ENCODE measurements around the gene SEC11A. TPM values are rescaled to one million over a fixed set of nuclear protein-coding genes. Genes with fewer than 3 reads are reported as not detected.

Gene SEC11A
- total RNA-seq, 1 donor from 2014 or later, result 357 TPM

GRCh38 chr15:84715441-84716035 lies 401 bp downstream of the SEC11A start:
- H3K9me3 ChIP-seq (ENCODE audit: control insufficient read depth in 3 of 3, low read length in 3 of 3), result no peaks in the 10 kb centered on the region
- peak overlapping the region; percentile 89 to 94 (median 92) for H3K9ac ChIP-seq (ENCODE audit: low read depth in 1 of 3, low read length in 3 of 3)
- H3K4me3 ChIP-seq (ENCODE audit: low read length in 3 of 3), result peak overlapping the region; percentile 94 to 99 (median 96)
- H3K36me3 ChIP-seq (ENCODE audit: control insufficient read depth in 3 of 3, insufficient read depth in 3 of 3, low read length in 3 of 3), result peaks cover 0 to 5% (median 4%) of the 10 kb centered on the region in 3 donors
- H3K27ac ChIP-seq (ENCODE audit: low read depth, low read length), result peak overlapping the region; percentile 75
- H3K4me1 ChIP-seq (ENCODE audit: control insufficient read depth in 3 of 3, insufficient read depth in 3 of 3, low read length in 3 of 3), result peaks cover 6 to 25% (median 17%) of the 10 kb centered on the region in 3 donors
- no peaks in the 10 kb centered on the region for H3K27me3 ChIP-seq (ENCODE audit: control insufficient read depth in 3 of 3, insufficient read depth in 3 of 3, low read length in 3 of 3)

DNA sequence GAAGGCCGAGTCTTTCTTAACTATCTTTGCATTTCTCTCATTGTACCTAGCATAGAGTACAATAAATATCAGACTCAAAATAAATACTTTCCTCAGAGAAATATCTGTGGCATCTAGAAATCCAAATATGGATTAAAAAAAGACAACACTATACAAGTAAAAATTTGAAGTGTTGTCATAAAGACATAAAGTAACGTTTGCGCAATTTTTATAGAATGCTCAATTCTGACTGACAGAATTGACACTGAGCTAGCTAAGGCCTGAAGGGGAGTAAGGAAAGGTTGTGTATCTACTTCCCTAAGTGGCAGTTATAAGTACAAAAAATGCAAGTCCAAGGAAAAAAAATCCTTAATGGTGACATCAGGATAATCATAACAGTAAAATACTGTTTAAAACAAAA lies 1.1 kb downstream of the SEC11A start:
- Histone ChIP-seq H3K4me1 (ENCODE audit: control insufficient read depth in 3 of 3, insufficient read depth in 3 of 3, low read length in 3 of 3) (peaks cover 6 to 25% (median 17%) of the 10 kb centered on the region in 3 donors), H3K36me3 (ENCODE audit: control insufficient read depth in 3 of 3, insufficient read depth in 3 of 3, low read length in 3 of 3) (peaks cover 0 to 5% (median 4%) of the 10 kb centered on the region in 3 donors), H3K4me3 (ENCODE audit: low read length in 3 of 3) (peak overlapping the region; percentile 94 to 99 (median 96)), H3K9ac (ENCODE audit: low read depth in 1 of 3, low read length in 3 of 3) (peak overlapping the region; percentile 89 to 94 (median 92)), H3K27ac (ENCODE audit: low read depth, low read length) (peak overlapping the region; percentile 75), H3K9me3 (ENCODE audit: control insufficient read depth in 3 of 3, low read length in 3 of 3) (no peaks in the 10 kb centered on the region), H3K27me3 (ENCODE audit: control insufficient read depth in 3 of 3, insufficient read depth in 3 of 3, low read length in 3 of 3) (no peaks in the 10 kb centered on the region)

DNA sequence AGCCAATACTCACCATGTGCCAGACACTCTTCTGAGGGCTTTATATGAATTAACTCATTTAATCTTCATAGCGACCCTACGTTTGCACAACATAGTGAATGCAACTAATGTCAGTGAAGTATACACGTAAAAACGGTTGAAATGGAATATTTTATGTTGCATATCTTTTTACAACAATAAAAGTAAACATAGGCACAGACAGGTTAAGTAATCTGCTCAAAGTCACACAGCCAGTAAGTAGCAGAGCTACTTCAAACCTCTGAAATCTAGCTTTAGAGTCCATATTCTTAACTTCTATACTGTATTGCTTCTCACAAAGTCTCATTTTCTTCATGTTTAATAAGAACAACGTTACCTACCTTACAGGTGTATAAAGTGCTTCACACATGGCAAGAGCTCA lies 1.6 kb downstream of the SEC11A start:
- peak overlapping the region; percentile 2 to 92 (median 89) for H3K9ac ChIP-seq (ENCODE audit: low read depth in 1 of 3, low read length in 3 of 3)

GRCh38 chr15:84703808-84704207 lies 12.1 kb downstream of the SEC11A start:
- H3K4me1 ChIP-seq (ENCODE audit: control insufficient read depth in 3 of 3, insufficient read depth in 3 of 3, low read length in 3 of 3), result peaks cover 9 to 16% (median 14%) of the 10 kb centered on the region in 3 donors
- H3K9me3 ChIP-seq (ENCODE audit: control insufficient read depth in 3 of 3, low read length in 3 of 3), result no peaks in the 10 kb centered on the region
- H3K4me3 ChIP-seq (ENCODE audit: low read length in 3 of 3), result no peak overlapping the region
- H3K27ac ChIP-seq (ENCODE audit: low read depth, low read length), result no peak overlapping the region
- H3K36me3 ChIP-seq (ENCODE audit: control insufficient read depth in 3 of 3, insufficient read depth in 3 of 3, low read length in 3 of 3), result peaks cover 0 to 3% (median 0%) of the 10 kb centered on the region in 3 donors
- H3K9ac ChIP-seq (ENCODE audit: low read depth in 1 of 3, low read length in 3 of 3), result no peak overlapping the region
- H3K27me3 ChIP-seq (ENCODE audit: control insufficient read depth in 3 of 3, insufficient read depth in 3 of 3, low read length in 3 of 3), result no peaks in the 10 kb centered on the region

More for the DNA sequence above, 1.6 kb downstream of the SEC11A start:
- Histone ChIP-seq H3K4me3 (ENCODE audit: low read length in 3 of 3) (peak overlapping the region in 1 of 3 donors; percentile 99), H3K36me3 (ENCODE audit: control insufficient read depth in 3 of 3, insufficient read depth in 3 of 3, low read length in 3 of 3) (peaks cover 0 to 5% (median 4%) of the 10 kb centered on the region in 3 donors), H3K27me3 (ENCODE audit: control insufficient read depth in 3 of 3, insufficient read depth in 3 of 3, low read length in 3 of 3) (no peaks in the 10 kb centered on the region), H3K4me1 (ENCODE audit: control insufficient read depth in 3 of 3, insufficient read depth in 3 of 3, low read length in 3 of 3) (peaks cover 6 to 25% (median 17%) of the 10 kb centered on the region in 3 donors), H3K9me3 (ENCODE audit: control insufficient read depth in 3 of 3, low read length in 3 of 3) (no peaks in the 10 kb centered on the region), H3K27ac (ENCODE audit: low read depth, low read length) (no peak overlapping the region)

DNA sequence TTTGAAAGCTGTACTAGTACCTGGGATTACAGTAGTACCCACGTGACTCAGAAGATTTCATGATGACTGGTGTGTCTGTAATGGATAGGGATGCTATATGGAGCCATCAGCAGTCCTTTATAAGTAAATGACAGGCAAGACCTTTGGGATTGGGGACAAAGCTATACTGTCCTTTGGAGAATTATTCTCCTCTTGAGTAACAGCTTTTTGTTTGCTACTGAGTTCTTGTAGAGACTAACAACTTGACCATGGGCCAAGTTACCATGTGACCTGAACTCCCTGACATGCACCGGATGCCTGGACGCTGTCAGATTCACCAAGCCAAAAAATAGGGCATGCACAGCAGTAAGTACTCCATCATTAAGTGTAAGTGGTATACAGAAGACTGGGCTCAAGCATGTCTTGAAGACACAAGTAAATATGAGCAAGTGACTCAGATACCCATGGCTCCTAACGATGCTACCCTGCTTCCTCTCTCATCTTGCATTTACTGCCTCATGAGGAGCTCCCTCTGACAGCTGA lies 12.9 kb downstream of the SEC11A start:
- no peaks in the 10 kb centered on the region for H3K9me3 ChIP-seq (ENCODE audit: control insufficient read depth in 3 of 3, low read length in 3 of 3)
- H3K9ac ChIP-seq (ENCODE audit: low read depth in 1 of 3, low read length in 3 of 3), result no peak overlapping the region
- H3K36me3 ChIP-seq (ENCODE audit: control insufficient read depth in 3 of 3, insufficient read depth in 3 of 3, low read length in 3 of 3), result no peaks in the 10 kb centered on the region
- H3K4me3 ChIP-seq (ENCODE audit: low read length in 3 of 3), result peak overlapping the region in 1 of 3 donors; percentile 22
- peaks cover 9 to 16% (median 14%) of the 10 kb centered on the region in 3 donors for H3K4me1 ChIP-seq (ENCODE audit: control insufficient read depth in 3 of 3, insufficient read depth in 3 of 3, low read length in 3 of 3)
- no peaks in the 10 kb centered on the region for H3K27me3 ChIP-seq (ENCODE audit: control insufficient read depth in 3 of 3, insufficient read depth in 3 of 3, low read length in 3 of 3)
- H3K27ac ChIP-seq (ENCODE audit: low read depth, low read length), result peak overlapping the region; percentile 20

GRCh38 chr15:84699538-84700191 lies 16.3 kb downstream of the SEC11A start:
- Histone ChIP-seq H3K27me3 (ENCODE audit: control insufficient read depth in 3 of 3, insufficient read depth in 3 of 3, low read length in 3 of 3) (no peaks in the 10 kb centered on the region), H3K9ac (ENCODE audit: low read depth in 1 of 3, low read length in 3 of 3) (peak overlapping the region in 1 of 3 donors; percentile 5), H3K36me3 (ENCODE audit: control insufficient read depth in 3 of 3, insufficient read depth in 3 of 3, low read length in 3 of 3) (no peaks in the 10 kb centered on the region), H3K27ac (ENCODE audit: low read depth, low read length) (no peak overlapping the region), H3K4me1 (ENCODE audit: control insufficient read depth in 3 of 3, insufficient read depth in 3 of 3, low read length in 3 of 3) (peaks cover 9 to 22% (median 11%) of the 10 kb centered on the region in 3 donors), H3K4me3 (ENCODE audit: low read length in 3 of 3) (no peak overlapping the region), H3K9me3 (ENCODE audit: control insufficient read depth in 3 of 3, low read length in 3 of 3) (no peaks in the 10 kb centered on the region)

DNA sequence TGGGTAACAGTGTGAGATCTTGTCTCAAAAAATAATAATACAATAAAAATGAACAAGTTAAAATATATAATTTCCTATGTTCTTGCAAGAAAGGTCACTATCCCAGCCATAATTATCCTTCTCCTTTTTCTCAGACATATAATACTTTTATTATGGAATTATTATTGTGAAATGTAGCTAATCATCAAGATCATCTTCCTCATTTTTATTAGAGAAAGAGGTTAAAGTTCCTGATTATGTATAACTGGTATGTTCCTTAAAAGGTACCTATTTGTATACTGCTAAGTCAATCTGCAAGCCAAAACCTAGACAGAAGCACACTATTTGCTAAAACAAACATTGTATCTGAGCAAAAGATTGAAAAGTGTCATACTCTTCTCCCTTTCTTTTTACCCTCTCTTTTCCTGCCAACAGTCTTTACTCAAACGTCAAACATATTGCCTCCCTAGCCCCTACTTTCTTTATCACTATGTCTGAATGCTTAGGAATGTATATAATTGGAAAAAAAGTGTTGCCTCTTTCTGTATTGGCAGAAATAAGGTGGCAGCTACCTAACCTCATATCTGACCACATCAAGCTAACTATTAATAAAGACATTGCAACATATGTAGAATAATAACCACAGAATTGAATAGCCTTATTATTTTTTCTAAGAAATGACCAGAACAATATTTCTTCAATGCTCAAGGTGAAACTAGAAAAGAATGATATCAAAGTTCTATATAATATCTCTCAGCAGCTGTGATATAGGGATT lies 18.5 kb downstream of the SEC11A start:
- no peaks in the 10 kb centered on the region for H3K9me3 ChIP-seq (ENCODE audit: control insufficient read depth in 3 of 3, low read length in 3 of 3)
- no peaks in the 10 kb centered on the region for H3K27me3 ChIP-seq (ENCODE audit: control insufficient read depth in 3 of 3, insufficient read depth in 3 of 3, low read length in 3 of 3)
- H3K4me3 ChIP-seq (ENCODE audit: low read length in 3 of 3), result no peak overlapping the region
- peaks cover 0 to 9% (median under 1%) of the 10 kb centered on the region in 3 donors for H3K4me1 ChIP-seq (ENCODE audit: control insufficient read depth in 3 of 3, insufficient read depth in 3 of 3, low read length in 3 of 3)
- H3K27ac ChIP-seq (ENCODE audit: low read depth, low read length), result no peak overlapping the region
- H3K9ac ChIP-seq (ENCODE audit: low read depth in 1 of 3, low read length in 3 of 3), result no peak overlapping the region
- H3K36me3 ChIP-seq (ENCODE audit: control insufficient read depth in 3 of 3, insufficient read depth in 3 of 3, low read length in 3 of 3), result no peaks in the 10 kb centered on the region

GRCh38 chr15:84696757-84697156 lies 19.2 kb downstream of the SEC11A start:
- Histone ChIP-seq H3K4me1 (ENCODE audit: control insufficient read depth in 3 of 3, insufficient read depth in 3 of 3, low read length in 3 of 3) (peaks cover 0 to 9% (median 4%) of the 10 kb centered on the region in 3 donors), H3K27me3 (ENCODE audit: control insufficient read depth in 3 of 3, insufficient read depth in 3 of 3, low read length in 3 of 3) (no peaks in the 10 kb centered on the region)

DNA sequence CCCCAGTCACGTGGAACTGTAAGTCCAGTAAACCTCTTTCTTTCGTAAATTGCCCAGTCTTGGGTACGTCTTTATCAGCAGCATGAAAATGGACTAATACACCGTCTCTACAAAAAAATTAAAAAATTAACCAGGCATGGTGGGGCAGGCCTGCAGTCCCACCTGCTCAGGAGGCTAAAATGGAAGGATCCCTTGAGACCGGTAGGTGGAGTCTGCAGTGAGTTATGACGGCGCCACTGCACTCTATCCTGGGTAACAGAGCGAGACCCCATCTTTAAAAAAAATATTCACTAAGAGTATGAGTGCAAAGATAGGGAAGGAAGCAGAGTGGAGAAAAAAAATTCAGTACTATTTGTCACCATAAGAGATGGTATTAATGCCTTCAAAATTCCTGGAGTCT lies 25.6 kb downstream of the SEC11A start:
- H3K9ac ChIP-seq (ENCODE audit: low read depth in 1 of 3, low read length in 3 of 3), result no peak overlapping the region
- peaks cover 7 to 10% (median 8%) of the 10 kb centered on the region in 3 donors for H3K36me3 ChIP-seq (ENCODE audit: control insufficient read depth in 3 of 3, insufficient read depth in 3 of 3, low read length in 3 of 3)
- H3K9me3 ChIP-seq (ENCODE audit: control insufficient read depth in 3 of 3, low read length in 3 of 3), result no peaks in the 10 kb centered on the region
- peaks cover 0 to 4% (median 0%) of the 10 kb centered on the region in 3 donors for H3K4me1 ChIP-seq (ENCODE audit: control insufficient read depth in 3 of 3, insufficient read depth in 3 of 3, low read length in 3 of 3)
- H3K27ac ChIP-seq (ENCODE audit: low read depth, low read length), result no peak overlapping the region
- no peaks in the 10 kb centered on the region for H3K27me3 ChIP-seq (ENCODE audit: control insufficient read depth in 3 of 3, insufficient read depth in 3 of 3, low read length in 3 of 3)
- H3K4me3 ChIP-seq (ENCODE audit: low read length in 3 of 3), result no peak overlapping the region

More at GRCh38 chr15:84696757-84697156, 19.2 kb downstream of the SEC11A start:
- H3K4me3 ChIP-seq (ENCODE audit: low read length in 3 of 3), result no peak overlapping the region
- no peak overlapping the region for H3K9ac ChIP-seq (ENCODE audit: low read depth in 1 of 3, low read length in 3 of 3)
- H3K36me3 ChIP-seq (ENCODE audit: control insufficient read depth in 3 of 3, insufficient read depth in 3 of 3, low read length in 3 of 3), result no peaks in the 10 kb centered on the region
- no peaks in the 10 kb centered on the region for H3K9me3 ChIP-seq (ENCODE audit: control insufficient read depth in 3 of 3, low read length in 3 of 3)
- H3K27ac ChIP-seq (ENCODE audit: low read depth, low read length), result no peak overlapping the region

Data from skeletal muscle tissue (tissue), 4 donors.